ENCODE results near the gene KIAA0232.
"Not testable (repeated sequence)": the region's sequence is repeated elsewhere in the genome, so short reads cannot be mapped to it uniquely, and the experiment has no call there.

KIAA0232 gene

DNA sequence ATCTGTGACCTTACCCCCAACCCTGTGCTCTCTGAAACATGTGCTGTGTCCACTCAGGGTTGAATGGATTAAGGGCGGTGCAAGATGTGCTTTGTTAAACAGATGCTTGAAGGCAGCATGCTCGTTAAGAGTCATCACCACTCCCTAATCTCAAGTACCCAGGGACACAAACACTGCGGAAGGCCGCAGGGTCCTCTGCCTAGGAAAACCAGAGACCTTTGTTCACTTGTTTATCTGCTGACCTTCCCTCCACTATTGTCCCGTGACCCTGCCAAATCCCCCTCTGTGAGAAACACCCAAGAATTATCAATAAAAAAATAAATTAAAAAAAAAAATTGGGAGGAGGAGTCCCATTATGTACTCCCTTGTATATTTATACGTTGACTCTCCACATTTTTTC is 26.2 kb upstream of the KIAA0232 start:
- DNase-seq, result not testable (repeated sequence)

DNA sequence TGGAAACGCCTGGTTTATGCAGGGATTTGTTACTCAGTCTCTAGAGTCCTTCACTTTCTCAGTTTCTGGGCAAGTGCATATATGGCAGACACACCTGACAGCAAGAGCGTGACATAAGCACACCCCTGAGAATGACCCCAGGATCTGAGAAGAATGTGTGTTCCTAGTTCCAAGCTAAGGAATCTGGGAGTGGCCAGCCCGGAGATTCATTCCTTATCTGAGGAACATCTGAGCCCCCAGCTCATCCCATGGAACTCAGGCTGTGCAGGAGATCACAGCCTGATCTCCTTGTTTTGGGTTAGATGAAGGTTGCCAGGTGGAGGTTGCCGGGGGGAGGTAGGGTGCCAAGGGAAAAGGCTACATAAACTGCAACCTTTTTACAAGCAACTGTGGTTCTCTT is 23.8 kb upstream of the KIAA0232 start:
- DNase-seq, result no peak

DNA sequence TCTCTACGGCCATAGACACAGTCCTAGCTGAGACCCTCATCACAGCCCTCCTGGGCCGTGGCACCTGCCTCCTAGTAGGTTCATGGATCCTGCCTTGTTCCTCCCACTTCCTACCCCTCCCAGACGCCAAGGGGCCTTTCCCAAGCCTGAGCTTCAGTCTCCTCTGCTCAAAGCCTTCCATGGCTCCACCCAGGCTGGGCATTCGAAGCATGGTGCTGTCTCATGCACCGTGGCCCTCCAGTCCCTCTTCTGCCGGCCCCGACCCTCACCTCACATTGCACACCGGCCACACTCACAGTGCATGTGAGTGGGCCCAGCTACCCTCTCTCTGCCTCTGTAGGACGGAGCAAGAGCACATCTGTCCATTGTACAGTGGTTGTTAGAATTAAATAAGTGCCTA is 21.7 kb upstream of the KIAA0232 start:
- DNase-seq, result no peak

DNA sequence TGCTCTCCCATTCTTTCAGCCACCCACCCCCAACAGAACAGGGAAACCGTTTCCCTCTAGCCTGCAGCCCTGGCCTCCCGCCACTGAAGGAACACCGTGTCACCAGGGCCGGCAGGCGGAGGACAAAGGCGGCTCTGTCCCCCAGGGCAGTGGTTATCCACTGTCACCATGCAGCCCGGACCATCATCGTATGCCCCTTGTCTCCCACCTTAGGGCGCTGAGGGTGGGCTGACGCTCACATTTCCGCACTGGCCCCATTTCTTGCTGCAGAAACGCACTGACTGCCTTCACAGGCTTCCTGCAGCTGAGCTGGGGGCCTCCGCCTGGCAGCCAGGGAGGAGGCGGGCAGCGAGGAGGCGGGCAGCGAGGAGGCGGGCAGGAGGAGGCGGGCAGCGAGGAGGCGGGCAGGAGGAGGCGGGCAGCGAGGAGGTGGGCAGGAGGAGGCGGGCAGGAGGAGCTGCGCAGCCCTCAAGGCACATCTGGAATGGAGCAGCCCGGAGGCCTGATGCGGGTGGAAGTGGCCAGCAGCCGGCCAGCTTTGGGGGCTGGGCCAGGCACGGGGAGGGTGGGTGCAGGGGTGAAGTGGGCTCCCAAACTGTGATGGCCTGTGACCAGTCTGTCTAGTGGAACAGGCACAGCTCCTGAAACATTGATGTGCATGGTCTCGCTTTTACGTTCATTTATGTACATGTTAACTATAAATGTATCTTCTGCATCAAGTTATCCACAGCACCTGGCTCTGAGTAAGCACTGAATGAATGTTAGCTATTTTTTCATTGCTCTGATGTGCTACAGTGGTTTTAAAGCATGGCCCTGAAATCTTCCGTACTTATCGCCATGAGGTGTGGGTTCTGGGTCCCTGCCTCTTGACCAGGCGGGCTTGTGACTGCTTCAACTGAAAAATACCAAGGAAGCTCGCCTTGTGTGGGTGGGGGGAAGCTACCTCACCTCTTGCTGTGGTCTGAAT is 20.6 kb upstream of the KIAA0232 start:
- no peak for DNase-seq

DNA sequence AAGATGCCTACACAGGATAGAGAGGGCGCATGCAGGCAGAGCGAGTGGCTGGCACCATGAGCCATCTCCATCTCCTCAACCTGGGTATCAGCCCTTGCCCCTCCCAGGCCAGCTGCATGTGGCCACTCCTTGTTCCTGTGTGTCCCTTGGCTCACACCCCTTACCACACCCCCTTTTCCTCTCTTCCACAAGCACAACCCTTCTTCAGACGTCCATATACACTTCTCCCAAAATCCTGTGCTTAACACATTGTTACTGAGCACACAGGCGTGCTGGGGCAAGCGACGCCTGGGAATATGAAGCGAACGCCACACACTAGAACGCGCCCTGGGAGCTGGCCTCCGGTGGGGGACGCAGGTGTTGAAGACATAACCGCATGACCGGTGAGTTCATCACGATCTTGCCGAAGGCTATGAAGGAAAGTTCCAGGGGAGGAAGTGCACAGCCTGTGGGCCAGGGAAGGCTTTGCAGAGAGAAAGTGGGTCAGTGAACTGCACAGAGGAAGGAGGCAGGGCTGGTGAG is 19.1 kb upstream of the KIAA0232 start:
- no peak for DNase-seq

DNA sequence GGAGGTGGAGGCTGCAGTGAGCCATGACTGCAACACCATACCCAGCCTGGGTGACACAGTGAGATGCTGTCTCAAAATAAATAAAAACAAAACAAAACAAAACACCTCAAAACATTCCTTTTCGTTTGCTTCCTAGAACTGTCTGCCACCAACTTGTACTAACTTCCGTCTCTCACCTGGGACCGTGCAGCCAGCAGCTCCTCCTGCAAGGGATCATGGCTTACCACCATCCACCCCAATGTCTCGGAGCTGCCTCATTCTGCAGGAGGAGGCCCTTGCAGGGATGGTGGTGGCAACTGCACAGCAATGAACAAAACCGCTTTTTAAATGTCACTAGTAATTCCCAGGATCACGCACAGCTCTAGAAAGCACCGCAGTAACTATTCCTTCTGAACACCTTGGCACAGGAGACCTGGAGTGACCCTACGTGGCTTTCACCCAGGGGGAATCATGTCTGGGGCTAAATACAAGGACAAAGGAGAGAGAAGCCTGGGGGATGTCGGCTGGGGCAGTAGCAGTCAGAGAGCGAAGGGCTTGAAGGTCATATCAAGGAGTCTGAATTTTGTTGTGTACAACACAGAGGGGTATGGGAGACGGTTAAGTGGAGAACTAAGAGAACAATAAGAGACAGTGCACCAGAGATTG is 17.4 kb upstream of the KIAA0232 start:
- DNase-seq, result no peak

DNA sequence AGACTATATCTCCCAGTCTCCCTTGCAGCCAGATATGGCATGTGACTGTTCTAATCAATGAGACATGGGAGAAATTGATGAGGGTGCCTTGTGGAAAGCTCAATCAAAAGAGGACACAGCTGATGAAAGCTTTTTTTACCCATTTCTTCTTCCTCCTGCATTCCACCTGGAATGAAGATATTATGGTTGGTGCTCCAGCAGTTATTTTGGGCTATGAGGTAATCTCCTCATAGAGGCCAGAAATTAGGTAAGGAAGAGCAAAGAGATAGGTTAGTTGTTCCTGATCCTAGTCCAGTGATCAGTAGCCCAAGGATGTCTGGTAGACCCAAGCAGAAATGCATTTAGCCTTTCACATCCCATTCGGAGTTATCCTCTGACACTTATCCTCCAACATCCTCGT is 16.8 kb upstream of the KIAA0232 start:
- no peak for DNase-seq

DNA sequence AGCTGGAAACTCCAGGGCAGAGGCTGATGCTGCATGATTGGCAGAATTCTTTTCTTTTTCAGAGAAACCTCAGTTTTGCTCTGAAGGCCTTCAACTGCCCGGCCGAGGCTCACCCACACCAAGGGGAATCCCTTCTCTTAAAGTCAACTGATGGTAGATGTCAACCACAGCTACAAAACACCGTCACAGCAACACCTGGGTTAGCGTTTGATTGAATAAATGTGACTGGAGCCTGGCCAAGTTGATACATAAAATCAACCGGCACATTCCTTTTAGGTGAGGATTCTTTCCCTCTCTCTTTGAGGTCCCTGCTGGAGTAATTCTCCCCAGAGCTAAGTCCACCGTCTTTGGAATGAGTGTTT is 15.2 kb upstream of the KIAA0232 start:
- DNase-seq, result no peak

DNA sequence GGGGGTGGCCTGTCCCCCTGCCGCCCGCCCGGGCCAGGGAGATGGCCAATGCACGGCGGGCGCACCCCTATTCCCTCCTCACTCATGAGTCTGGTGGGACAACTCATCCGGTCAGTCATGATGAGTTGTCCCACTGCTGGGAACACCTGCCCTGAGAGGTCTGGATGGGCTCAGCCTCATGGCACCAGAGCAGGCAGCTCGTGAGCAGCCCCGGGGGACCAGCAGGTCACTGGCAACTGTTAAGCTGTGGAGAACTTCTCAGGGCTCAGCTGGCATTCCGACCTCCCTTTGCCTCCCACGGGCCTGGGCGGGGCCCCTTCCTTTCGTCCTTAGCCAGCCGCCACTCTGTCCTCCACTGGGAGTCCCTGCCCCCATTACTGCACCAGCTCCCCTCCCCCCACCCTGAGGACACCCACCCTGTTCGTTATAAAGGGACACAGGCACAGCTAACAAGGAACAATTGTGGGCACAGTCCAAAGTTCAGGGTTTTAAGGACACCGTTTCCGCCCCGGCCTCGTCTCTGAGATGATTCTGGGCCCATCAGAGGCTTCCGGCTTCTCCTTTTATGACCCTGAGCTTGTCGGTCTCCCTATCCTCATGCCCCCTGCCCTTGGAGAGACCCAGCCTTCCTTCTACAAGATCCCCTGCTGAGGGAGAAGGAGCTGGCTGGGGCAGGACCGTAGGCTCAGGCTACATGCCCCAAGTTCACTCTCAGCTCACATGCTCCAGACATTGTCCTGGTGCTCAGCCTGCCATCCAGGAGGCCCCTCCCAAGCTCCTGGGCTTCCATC is 14.6 kb upstream of the KIAA0232 start:
- no peak for DNase-seq

DNA sequence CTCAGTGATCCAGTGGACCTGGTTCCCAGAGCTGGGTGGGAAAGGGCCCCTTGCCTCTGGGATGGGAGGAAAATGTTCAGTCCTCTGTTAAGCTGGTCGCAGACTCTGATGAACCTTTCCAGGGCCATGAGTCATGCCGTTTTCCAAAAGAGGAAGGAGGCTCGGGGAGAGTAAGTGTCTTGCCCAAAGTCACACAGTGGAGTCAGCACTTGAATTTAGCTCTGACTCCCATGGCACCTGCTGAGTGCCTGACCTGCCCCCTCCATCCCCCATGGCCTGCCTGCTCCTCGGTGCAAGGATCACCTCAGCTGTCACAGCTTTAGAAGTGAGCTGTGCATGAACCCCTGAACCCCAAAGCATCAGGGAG is 14.0 kb upstream of the KIAA0232 start:
- no peak for DNase-seq

DNA sequence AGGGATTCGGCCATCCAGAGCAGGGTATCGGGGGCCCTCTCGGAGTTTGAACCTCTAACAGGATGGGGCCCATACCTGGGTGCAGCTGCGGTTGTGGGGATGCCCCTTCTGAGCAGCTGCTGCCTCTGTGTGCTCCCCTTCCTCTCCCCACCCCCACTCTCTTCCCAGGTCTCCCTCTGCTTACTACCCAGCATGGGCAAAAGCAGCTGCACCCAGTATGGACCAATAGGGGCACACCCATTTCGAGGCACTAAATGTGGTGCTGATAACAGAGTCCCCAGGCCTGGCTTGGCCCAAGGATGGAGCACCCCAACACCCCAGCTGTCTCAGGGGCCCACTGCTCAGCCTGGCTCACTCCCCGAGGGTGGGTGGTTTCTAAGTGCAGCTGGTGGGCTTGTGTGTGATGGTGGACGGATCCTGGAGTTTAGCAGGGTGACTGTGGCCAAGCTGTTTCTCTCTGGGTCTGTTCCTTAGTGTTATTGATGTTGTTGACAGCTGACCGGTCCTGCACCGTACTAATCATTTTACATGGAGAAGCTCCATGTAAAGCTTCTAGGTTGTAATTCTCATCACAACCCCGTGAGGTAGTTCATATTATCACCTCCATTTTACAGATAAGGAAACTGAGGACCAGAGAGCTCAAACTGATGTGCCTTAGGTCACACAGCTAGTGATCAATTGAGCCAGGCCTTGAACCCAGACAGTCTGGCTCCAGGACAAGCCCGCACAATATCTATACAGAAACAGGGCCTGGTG is 13.1 kb upstream of the KIAA0232 start:
- DNase-seq, result no peak

DNA sequence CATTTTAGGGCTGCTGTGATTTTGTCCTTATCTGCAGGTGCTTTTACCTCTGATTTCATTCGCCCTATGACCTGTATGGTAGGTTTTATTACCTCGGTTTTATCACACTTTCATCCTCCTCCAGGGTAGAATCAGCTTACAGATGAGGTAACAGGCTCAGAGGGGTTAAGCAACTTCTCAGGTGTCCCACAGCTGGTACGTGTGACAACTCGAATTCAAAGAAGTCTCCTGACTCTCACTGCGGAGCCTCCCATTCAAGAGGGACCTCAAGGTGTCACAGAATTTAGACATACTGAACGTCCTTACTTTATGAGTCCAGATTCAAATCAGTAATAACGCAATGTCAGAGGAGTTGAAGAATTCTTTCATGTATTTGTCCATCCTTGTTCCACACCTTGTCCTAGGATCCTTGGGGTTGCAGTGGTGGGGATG is 12.5 kb upstream of the KIAA0232 start:
- no peak for DNase-seq

DNA sequence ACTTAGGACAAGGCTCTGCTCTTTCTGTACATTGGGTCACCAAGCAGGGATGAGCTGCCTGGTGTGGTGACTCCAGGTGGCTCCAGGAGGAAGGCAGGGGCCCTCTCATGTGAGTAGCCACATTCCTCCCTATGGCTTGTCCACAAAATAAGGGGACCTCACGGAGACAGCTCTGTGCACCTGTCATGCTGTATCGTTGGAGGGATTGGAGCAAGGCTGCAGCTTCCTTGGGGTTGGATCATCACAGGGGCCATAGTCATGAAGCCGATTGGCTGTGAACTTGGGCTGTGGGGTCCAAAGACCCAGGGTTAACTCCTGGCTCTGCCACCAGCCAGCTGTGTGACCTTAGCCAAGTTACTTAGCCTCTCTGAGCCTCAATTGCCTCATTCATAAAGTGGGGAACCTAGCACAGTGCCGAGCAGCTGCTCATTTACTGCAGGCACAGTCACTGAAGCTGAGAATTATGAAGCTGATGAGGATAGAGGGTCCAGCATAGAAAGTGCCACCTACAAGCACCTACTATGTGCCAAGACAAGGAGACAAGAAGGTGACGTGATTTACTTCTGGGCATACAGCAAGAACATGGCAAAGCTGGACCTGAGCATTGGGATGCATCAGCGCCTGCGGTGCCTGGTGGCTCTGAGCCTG is 11.8 kb upstream of the KIAA0232 start:
- no peak for DNase-seq

DNA sequence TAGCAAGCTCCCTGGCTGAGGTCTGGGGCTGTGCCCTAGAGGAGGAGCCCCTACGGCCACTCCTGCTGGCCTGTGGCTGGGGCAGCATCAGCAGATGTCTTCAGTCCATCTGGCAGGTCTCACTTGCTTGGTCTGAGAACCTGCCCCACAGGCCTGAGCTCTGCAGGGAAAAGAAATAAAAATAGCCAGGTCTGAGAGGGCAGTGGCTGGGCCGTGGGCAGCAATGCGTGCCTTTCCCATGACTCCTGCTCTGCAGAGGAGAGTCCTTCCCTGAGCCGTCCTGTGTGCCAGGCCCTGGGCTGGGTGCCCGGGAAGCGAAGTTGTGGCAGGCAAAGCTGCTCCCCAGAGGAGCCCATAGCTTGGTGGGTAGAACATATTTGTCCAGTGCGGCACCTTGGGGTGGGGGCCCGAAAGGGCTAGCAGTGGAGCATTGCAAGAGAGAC is 11.3 kb upstream of the KIAA0232 start:
- no peak for DNase-seq

DNA sequence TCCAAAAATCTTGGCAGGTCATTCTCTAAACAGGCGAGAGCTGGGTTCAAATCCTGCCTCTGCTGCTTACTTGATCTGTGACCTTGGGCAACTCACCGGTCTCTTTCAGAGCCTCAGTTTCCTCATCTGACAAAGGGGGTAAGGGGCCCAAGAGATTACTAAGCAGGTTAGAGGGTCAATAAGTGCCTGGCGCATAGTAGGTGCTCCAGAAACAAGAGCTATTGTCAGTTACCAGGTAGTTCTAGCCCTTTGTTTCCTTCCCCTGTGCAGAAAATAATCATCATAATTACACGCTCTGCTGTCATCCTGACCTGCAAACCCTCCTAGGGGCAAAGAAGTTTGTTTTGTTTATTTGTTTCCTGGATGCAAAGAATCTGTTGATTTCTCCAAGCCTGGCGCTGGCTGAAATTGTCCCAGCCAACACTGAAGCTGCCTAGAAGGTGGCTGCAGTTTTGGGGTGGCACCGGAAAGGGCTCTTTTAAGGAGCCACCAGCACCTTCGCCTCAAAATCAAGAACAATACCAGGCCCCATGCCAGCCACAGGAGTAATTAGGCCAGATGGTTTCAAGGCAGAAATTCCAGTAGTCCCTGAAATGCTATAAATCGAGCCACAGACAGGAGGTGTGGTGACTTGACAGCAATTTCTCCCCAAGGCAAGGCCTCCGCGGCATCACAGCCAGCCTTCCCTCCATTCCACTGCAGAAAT is 10.2 kb upstream of the KIAA0232 start:
- no peak for DNase-seq

DNA sequence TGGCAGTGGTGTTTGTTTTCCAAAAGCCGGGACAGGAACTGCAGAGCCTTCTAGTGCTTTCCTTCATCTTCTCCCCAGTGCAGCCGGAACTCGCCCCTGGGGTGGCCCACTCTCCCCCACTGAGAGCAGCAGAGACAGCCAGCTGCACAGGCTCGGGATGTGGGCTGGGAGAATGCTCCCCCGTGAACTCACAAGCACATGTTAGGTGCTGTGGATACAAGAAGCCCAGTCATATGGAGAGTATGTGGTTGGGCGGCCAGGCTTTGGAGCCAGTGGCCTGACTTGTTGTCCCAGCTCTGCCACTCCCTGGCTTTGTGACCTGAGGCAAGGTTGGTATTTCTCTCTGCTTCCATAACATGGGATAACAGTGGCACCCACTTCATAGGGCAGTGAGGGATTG is 9.4 kb upstream of the KIAA0232 start:
- no peak for DNase-seq

DNA sequence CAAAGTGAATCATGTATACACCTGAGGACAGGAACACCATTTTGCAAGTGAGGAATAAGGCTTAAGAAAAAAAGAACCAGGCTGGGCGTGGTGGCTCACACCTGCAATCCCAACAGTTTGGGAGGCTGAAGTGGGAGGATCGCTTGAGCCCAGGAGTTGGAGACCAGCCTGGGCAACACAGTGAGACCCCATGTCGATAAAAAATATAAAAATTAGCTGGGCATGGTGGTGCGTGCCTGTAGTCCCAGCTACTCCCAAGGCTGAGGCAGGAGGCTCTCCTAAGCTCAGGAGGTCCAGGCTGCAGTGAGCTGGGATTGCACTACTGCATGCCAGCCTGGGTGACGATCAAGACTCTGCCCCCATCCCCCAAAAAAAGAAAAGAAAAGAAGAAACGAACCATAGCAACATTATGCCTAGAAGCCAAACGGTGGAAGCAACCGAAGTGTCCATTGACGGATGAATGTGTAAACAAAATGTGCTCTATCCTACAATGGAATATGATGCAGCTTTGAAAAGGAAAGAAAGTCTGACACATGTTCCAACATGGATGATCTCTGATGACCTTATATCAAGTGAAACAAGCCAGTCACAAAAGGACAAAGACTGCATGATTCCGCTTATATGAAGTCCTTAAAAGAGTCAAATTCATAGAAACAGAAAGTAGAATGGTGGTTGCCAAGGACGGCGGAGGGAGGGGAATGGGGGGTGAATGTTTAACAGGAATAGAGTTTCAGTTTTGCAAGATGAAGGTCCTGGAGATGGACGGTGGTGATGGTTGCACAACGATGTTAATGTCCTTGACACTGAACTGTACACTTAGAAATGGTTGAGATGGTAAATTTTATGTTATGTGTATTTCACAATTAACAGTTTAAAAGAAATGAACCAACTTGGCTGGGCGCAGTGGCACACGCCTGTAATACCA is 8.6 kb upstream of the KIAA0232 start:
- no peak for DNase-seq

DNA sequence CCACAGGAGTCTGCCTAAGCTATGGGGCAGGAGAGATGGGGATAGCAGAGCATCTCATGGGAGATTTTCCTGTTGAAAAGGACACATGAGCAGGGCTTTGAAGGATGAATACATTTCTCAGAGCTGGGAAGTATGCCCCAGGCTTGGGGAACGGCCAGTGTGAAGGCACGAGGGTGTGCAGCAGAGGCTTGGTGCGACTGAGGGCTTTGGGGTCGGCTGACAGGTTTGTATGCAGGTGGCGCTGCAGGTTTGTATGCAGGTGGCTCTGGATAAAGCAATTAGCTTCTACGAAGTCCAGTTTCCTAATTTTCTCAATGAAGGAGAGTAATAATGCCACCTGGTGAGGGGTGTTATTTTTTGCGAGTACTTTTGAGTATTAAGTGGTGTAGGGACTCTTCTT is 6.8 kb upstream of the KIAA0232 start:
- DNase-seq, result no peak

DNA sequence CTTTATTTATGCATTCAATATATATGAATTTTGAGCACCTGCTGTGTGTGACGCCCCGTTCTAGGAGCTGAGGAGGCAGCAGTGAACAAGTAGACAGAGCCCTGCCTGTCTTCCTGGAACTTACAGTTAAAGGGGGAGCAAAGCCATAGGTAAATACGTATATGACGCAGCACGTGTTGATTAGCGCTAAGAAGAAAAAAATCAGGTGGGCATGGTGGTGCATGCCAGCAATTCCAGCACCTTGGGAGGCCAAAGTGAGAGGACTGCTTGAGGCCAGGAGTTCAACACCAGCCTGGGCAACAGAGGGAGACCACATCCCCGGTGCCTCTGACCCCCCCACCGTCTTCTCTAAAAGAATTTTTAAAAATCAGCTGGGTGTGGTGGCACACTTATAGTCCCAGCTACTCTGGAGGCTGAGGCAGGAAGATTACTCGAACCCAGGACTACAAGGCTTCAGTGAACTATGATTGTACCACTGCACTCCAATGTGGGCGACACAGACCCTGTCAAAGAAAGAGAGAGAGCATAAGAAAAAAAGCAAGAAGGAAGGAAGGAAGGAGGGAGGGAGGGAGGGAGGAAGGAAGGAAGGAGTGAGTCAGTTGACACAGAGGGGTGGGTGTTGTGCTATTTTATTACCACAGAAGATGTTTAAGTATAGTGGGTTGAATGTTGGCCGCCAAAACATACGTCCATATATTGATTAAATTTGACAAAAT is 5.4 kb upstream of the KIAA0232 start:
- DNase-seq, result no peak

All from activated CD4-positive, alpha-beta T cell treated with anti-CD3 and anti-CD28 coated beads, Interleukin-2, amount 50 U/mL, for 48 hours (primary cell).